SK-N-MC (cell line): Measurements from ENCODE around the gene KRT82.

Experiments used
- EZH2 ChIP-seq: fragments of 200-600 bp; sonication (generic); IDR thresholded peaks from one replicate; pipeline ENCODE4 v1.6.1; 2017; ENCODE audit warnings: antibody characterized with exemption
- POLR2AphosphoS5 ChIP-seq: IDR thresholded peaks from 2 replicates; pipeline ENCODE4 v1.6.1; 2012; ENCODE audit warnings: mild to moderate bottlenecking, low read depth, low read length, borderline replicate concordance

- TF ChIP-seq POLR2AphosphoS5: no peak
- no peak for TF ChIP-seq EZH2
These were observed 34.7 kb upstream of the KRT82 start for GRCh38 chr12:52440821-52441319.
